ENCODE data around the gene RPS6KA6. TPM values are rescaled to one million over a fixed set of nuclear protein-coding genes. Genes with fewer than 3 reads are reported as not detected.

The RPS6KA6 gene
- total RNA-seq, 1 donor: 4.0 TPM

DNA sequence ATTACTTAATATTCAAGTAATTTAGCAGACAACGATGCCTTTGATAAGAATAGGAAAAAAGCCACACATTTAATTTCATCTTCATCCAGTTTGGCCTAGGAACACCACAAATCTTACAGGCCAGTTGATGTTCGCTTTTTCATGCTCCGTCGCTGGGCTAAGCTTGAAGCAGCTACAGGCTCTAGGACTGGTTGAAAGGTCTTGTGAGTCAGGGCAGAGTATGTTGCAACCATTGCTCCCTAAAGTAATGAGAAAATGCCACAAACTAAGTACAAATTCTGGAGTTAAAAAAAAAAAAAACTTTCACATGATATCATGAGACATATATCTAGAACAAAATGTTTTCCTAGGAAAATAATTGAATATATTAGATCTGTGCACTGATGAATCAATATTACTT is 123.8 kb downstream of the RPS6KA6 start:
- DNase-seq (ENCODE audit: insufficient read length, low spot score, missing footprints): peak; percentile 31
- Histone ChIP-seq H3K4me2 (ENCODE audit: insufficient read depth, low read length) (no peak overlapping the region), H3K4me3 (ENCODE audit: insufficient read depth, low read length) (no peak overlapping the region), H2AFZ (ENCODE audit: low read length) (no peak overlapping the region), H3K9me3 (ENCODE audit: low read depth, low read length) (no peaks in the 10 kb centered on the region), H3K79me2 (ENCODE audit: insufficient read depth, low read length) (no peaks in the 10 kb centered on the region), H3K4me1 (ENCODE audit: insufficient read depth, low read length) (no peaks in the 10 kb centered on the region), H3K27ac (ENCODE audit: low read depth, low read length) (peak overlapping the region; percentile 25), H3K27me3 (ENCODE audit: insufficient read depth, low read length) (no peaks in the 10 kb centered on the region), H3K36me3 (ENCODE audit: insufficient read depth, low read length) (no peaks in the 10 kb centered on the region), H4K20me1 (ENCODE audit: insufficient read depth, low read length) (no peaks in the 10 kb centered on the region)
- TF ChIP-seq CTCF (IDR thresholded peaks at IDR 0.05; ENCODE audit: extremely low read depth, low read depth, low read length): no peak

GRCh38 chrX:84047339-84047738 is 140.7 kb downstream of the RPS6KA6 start:
- Histone ChIP-seq H3K36me3 (ENCODE audit: insufficient read depth, low read length) (no peaks in the 10 kb centered on the region), H3K27ac (ENCODE audit: low read depth, low read length) (no peak overlapping the region), H3K4me1 (ENCODE audit: insufficient read depth, low read length) (no peaks in the 10 kb centered on the region), H3K4me3 (ENCODE audit: insufficient read depth, low read length) (no peak overlapping the region), H2AFZ (ENCODE audit: low read length) (no peak overlapping the region), H4K20me1 (ENCODE audit: insufficient read depth, low read length) (no peaks in the 10 kb centered on the region), H3K79me2 (ENCODE audit: insufficient read depth, low read length) (no peaks in the 10 kb centered on the region), H3K9me3 (ENCODE audit: low read depth, low read length) (no peaks in the 10 kb centered on the region), H3K27me3 (ENCODE audit: insufficient read depth, low read length) (no peaks in the 10 kb centered on the region), H3K4me2 (ENCODE audit: insufficient read depth, low read length) (no peak overlapping the region)
- no peak for TF ChIP-seq CTCF (IDR thresholded peaks at IDR 0.05; ENCODE audit: extremely low read depth, low read depth, low read length)
- no peak for DNase-seq (ENCODE audit: insufficient read length, low spot score, missing footprints)

- H2AFZ ChIP-seq (ENCODE audit: low read length): peak overlapping the region; percentile 66
- H3K36me3 ChIP-seq (ENCODE audit: insufficient read depth, low read length): no peaks in the 10 kb centered on the region
- H3K79me2 ChIP-seq (ENCODE audit: insufficient read depth, low read length): no peaks in the 10 kb centered on the region
- no peak overlapping the region for H3K27ac ChIP-seq (ENCODE audit: low read depth, low read length)
- peak overlapping the region; percentile 70 for H3K4me2 ChIP-seq (ENCODE audit: insufficient read depth, low read length)
- no peaks in the 10 kb centered on the region for H3K27me3 ChIP-seq (ENCODE audit: insufficient read depth, low read length)
- H3K4me1 ChIP-seq (ENCODE audit: insufficient read depth, low read length): no peaks in the 10 kb centered on the region
- peak; percentile 87 for TF ChIP-seq CTCF (IDR thresholded peaks at IDR 0.05; ENCODE audit: extremely low read depth, low read depth, low read length)
- H4K20me1 ChIP-seq (ENCODE audit: insufficient read depth, low read length): no peaks in the 10 kb centered on the region
- peak overlapping the region; percentile 45 for H3K4me3 ChIP-seq (ENCODE audit: insufficient read depth, low read length)
- no peaks in the 10 kb centered on the region for H3K9me3 ChIP-seq (ENCODE audit: low read depth, low read length)
- DNase-seq (ENCODE audit: insufficient read length, low spot score, missing footprints): no peak
Measured at GRCh38 chrX:84046403-84046984, 141.5 kb downstream of the RPS6KA6 start.

GRCh38 chrX:84044051-84044450 is 143.9 kb downstream of the RPS6KA6 start:
- no peaks in the 10 kb centered on the region for H3K79me2 ChIP-seq (ENCODE audit: insufficient read depth, low read length)
- no peak overlapping the region for H2AFZ ChIP-seq (ENCODE audit: low read length)
- no peak overlapping the region for H3K4me3 ChIP-seq (ENCODE audit: insufficient read depth, low read length)
- no peaks in the 10 kb centered on the region for H4K20me1 ChIP-seq (ENCODE audit: insufficient read depth, low read length)
- no peak overlapping the region for H3K27ac ChIP-seq (ENCODE audit: low read depth, low read length)
- H3K9me3 ChIP-seq (ENCODE audit: low read depth, low read length): no peaks in the 10 kb centered on the region
- H3K27me3 ChIP-seq (ENCODE audit: insufficient read depth, low read length): no peaks in the 10 kb centered on the region
- no peaks in the 10 kb centered on the region for H3K4me1 ChIP-seq (ENCODE audit: insufficient read depth, low read length)
- no peaks in the 10 kb centered on the region for H3K36me3 ChIP-seq (ENCODE audit: insufficient read depth, low read length)
- no peak for TF ChIP-seq CTCF (IDR thresholded peaks at IDR 0.05; ENCODE audit: extremely low read depth, low read depth, low read length)
- no peak overlapping the region for H3K4me2 ChIP-seq (ENCODE audit: insufficient read depth, low read length)
- no peak for DNase-seq (ENCODE audit: insufficient read length, low spot score, missing footprints)

Small RNA genes lying within 50 kb of the gene (small RNA-seq; reads per million reads assigned to genes)
- gene MIR548I4: not detected
